NCI-H69 (cell line): ENCODE results near the gene ZNF609.

ENCODE experiments used
- DNase-seq: peaks from one replicate; lab custom pipeline; 2025; lab: John Stamatoyannopoulos, UW

Gene ZNF609

DNA sequence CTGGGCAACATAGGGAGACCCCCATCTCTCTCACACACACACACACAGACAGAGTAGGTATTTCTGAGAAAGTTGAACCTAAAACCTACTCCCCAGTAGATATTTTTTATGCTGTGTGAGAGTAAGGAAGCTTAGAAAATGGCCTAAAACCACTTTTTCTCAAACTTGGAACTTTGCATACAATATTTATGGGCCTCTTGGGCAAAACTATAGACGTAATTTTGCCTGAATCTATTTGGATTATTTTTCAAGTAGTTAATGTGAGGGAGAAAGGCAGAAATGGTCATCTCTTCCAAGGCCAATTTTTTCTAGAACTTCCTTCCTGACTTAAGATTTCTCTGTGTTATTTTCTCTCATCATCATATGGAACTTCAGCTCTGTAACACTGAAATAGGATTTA lies 81.7 kb downstream of the ZNF609 start:
- no peak for DNase-seq

DNA sequence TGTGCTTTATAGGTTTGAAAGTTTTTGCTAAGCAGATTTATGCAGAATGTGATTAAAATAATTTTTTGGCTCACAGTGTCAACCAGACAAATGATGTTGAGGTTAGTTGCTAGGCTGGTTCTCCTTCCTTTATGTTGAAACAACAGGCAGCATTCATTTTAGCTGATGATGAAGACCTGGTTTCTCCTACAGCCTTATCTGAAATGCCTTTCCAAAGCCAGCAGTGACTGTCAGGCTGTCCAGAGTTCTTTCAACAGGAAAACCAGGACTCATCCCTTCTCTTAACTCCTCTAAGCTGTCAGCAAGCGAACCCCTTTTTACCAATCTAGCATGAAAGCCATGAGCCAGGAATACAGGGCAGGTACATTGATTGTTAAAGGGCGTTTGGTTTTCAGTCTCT lies 84.1 kb downstream of the ZNF609 start:
- no peak for DNase-seq

DNA sequence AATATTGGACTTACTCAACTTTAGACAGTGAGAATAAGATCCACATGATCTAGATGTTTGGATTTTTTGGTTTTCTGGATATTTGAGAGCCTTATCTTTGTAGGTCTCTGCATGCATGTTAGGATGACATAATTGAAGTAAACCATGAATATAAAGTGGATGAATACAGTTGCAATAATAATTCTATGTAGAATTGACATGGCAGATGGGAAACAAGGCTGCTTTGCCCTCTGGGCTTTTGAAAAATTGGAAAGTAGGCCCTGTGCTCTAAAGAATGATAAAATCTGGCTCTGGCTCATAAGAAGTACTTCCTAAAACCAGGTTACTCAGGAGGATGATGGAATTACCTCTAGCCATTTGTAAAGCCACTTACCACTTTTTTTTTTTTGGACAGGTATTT lies 86.9 kb downstream of the ZNF609 start:
- peak; percentile 20 for DNase-seq

DNA sequence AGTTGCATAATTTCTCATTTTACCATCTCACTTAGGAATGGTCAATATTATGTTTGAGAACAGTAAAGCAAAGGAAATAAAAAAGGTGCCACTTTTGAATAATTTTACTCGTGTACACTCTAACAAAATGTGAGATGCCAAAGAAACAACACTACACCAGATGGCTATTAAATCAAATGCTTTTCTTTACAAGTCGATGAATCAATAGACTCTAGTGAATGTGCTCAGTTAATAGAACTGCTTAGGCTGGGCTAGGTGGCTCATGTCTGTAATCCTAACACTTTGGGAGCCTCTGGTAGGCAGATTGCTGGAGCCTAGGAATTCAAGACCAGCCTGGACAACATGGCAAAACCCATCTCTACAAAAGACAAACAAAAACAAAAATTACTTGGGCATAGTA lies 87.9 kb downstream of the ZNF609 start:
- DNase-seq, result peak; percentile 16

DNA sequence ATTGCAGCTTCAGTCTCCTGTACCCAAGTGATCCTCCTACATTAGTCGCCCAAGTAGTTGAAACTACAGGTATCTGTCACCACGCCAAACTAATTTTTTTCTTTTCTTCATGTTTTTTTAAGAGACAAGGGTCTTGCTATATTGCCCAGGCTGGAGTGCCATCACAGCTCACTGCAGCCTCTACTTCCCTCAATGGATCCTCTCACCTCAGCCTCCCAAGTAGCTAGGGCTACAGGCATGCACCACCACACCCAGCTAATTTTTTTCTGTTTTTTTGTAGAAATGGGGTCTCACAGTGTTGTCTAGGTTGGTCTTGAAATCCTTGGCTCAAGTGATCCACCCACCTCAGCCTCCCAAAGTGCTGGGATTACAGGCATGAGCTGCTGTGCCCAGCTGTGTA lies 89.5 kb downstream of the ZNF609 start:
- no peak for DNase-seq

DNA sequence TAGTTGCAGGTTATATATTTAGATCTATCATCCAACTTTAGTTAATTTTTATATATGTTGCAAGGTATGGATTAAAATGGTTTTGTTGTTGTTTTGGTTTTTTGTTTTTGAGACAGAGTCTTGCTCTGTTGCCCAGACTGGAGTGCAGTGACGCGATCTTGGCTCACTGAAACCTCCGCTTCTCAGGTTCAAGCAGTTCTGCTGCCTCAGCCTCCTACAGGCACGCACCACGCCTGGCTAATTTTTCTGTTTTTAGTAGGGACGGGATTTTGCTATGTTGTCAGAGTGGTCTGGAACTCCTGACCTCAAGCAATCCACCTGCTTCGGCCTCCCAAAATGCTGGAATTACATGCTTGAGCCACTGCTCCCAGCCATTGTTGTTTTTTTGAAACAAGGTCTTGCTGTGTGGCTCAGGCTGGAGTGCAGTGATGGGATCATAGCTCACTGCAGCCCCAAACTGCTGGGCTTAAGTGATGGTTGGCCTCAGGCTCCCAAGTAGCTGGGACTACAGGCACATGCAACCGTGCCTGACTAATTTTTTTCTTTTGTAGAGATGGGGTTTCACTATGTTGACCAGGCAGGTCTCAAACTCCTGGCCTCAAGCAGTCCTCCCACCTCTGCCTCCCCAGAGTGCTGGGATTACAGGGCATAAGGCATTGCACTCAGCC lies 92.0 kb downstream of the ZNF609 start:
- no peak for DNase-seq

DNA sequence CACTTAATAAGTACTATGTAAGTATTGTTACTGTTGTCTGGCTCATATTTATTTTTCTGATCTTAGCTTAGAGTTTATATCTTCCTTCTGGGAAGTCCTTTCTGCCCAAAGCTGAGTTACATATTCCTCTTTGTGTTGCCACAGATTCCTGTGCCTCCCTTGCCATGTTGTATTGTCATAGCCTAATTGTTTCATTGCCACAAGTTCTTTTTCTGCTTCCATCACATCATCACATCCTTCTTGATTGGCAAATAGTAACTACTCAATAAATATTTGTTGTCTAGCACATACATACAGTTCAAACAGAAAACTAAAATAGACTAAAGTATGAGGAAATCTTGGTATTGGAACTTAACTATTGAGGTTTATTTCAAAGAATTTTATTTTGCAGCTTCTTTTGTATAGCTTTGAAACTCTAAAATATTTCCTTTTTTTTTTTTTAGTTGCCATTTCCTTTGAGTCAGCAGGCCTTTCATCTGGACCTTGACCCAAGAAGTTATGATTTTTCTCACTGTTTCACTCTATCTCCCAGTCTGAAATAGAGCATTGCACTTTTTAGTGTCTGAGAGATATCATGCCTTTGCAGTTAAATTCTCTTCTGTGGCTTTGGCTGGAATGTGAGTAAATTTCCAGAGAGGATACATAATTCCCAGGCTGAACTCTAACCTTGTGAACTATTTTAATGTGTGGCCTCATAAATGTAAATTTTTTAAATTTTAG lies 98.2 kb downstream of the ZNF609 start:
- DNase-seq, result no peak

DNA sequence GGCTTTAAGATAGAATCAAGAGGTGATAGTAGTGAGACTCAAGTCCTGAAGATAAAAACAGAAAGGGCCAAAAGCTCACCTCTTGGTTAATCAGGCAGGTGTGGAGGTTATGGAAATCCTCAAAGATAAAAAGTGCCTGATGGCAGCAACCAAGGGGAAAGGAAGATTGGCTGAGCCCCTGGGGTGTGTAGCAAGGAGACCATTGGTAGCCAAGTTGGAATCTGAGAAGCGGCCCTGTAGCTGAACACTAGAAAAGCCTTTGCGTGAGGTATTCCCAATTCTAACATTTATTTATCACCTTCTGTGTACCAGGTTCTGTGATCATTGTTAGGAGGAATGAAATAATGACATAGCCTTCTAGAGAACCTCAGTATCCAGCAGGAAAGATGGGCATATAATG lies 98.9 kb downstream of the ZNF609 start:
- DNase-seq, result no peak

DNA sequence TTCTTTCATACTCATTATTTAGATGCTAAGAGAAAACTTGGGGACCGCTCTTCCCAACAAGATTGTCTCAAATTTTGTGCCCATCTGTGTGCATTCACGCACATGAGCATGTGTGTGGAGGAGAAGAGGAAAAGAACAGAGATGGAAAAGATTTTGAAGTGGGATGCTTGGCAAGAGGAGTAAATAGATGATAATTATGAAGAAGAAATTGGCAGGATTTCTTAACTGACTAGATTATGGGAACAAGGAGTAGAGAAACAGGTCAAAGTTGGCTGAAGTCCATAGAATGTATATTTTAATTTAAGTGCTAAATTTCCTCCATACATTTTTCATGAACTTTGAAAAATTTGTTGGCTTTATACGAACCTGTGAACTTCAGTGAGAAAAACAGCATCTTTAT lies 100.1 kb downstream of the ZNF609 start:
- DNase-seq, result no peak

DNA sequence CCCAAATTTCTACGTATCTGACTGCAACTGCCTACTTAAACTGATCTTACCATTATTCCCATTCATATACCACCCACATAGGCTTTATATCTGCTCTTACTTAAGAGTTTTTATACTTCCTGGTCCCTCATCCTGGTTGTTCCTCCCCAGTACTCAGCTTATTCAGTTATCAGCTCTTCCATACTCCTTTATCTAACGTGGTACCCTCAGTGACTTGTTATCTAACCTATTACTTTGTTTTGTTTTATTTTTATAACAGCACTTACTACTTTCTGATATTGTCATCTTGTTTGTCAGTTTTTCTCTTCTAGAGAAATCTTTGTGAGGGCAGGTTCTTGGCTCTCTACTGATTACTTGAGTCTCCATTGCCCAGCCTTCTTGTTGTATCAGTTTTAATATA lies 100.6 kb downstream of the ZNF609 start:
- no peak for DNase-seq

DNA sequence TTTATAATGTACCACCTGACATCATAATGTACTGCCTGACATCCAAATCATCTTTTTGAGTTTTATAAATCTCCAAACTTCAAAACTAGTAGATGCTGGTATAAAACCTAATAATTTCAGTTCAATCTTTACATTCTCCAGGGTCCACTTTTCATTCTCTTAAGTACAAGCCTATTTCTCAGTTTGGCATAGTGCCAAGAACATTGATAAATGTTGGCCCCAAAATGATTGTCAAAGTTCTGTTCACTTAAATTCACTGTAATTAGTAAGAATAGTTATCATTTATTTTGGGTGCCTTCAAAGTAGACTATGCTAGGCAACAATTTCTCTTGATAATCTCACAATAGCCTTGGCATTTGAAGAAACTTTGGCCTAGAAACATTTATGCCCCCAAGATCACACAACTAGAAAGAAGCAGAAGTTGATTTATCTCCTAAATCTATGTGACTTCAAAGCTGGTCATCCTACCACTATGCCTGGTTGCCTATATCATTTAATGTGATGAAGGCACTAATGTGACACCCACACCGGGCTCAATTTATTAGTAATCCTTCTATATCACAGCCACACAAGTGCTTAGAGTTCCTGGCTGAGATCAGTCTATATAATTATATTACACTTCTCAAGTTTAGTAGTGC lies 101.7 kb downstream of the ZNF609 start:
- DNase-seq, result no peak

DNA sequence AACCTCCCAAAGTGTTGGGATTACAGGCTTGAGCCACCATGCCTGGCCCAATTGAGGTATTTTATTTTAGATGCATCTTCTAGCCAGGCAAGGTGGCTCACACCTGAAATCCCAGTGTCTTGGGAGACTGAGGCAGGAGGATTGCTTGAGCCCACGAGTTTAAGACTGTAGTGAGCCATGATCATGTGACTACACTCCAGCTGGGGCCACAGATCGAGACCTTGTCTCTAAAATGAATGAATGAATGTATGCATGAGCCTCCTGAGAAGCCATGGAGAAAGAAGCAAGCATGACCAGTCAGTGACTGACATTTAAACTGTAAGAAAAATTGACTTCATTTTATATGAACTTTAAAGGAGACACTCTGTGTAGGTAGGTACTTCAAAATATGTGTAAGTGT lies 105.7 kb downstream of the ZNF609 start:
- DNase-seq, result no peak

DNA sequence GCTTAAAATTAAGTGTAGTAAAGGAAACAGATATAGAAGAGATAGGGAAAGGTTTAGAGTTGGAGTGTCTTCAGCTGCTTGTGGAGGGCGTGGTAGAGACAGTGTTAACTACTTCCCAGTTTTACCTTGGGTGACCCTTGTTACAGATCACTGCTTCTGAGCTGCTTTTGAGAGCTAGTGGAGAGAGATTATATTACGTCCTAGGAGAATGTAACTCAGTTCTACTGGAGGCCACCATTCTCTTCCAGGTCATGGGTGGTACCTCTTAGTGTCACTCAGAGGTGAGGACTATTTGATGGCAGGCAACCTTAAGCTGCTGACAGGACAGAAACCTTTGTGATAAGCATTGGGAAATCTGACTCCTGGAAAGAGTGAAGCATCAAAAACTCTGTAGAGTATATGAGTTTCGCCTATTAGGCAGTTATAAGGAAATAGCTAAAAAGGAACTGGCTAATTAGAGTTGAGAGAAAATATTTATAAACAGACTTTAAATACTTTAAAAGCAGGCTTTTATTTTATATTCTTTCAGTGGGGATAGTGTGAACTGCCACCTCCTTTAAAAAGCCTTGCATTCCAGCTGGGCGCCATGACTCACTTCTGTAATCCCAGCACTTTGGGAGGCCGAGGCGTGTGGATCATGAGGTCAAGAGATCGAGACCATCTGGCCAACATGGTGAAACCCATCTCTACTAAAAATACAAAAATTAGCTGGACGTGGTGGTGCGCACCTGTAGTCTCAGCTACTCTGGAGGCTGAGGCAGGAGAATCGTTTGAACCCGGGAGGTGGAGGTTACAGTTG lies 106.5 kb downstream of the ZNF609 start:
- peak; percentile 52 for DNase-seq

DNA sequence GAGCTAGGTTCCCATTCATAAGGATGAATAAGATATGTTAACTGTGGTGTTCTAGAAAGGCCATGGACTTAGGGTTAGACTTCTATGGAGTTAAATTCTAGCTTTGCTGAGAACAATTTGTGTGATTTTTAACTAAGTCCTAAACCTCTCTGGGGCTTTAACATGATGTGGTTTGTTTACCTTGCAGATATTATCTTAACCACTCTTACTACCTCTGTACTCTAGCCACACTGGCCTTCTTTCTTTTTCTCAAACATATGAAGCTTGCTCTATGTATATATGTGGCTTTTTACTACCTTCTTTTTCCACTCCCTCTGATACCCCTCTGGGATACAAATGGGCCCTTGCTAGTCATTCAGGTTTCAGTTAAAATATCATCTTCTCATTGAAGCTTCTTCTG lies 108.4 kb downstream of the ZNF609 start:
- no peak for DNase-seq

DNA sequence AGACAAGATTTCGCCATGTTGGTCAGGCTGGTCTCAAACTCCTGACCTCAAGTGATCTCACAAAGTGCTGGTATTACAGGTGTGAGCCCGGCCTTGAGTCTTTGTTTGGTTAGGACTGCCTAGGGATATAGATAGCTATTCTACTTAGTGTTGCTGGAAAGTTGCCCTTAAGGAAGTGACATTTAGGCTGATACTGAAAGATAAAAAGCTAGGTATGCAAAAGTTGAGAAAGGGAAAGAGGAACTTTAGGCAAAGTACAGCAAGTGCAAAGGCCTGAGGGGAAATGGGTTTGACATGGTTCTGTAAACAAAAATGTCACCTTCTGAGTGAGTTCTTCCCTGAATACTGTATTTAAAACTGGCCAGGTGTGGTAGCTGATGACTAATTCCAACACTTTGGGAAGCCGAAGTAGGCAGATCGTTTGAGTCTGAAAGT lies 111.5 kb downstream of the ZNF609 start:
- no peak for DNase-seq

DNA sequence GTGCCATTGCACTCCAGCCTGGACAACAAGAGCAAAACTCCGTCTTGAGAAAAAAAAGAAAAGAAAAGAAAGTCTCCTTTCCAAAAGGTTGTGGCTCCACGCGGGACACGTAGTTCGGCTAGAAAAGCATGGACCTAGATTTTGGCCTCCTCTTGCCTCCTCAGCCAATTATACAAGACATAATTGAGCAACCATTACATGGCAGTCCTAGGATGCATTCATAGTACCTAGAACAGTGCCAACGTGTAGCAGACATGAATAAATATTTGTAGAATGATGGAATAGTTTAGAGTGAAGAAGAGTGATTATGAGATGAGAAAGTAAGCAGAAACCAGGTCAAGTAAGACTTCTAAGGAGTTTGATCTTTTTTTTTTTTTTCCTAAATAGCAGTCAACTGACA lies 112.5 kb downstream of the ZNF609 start:
- no peak for DNase-seq

DNA sequence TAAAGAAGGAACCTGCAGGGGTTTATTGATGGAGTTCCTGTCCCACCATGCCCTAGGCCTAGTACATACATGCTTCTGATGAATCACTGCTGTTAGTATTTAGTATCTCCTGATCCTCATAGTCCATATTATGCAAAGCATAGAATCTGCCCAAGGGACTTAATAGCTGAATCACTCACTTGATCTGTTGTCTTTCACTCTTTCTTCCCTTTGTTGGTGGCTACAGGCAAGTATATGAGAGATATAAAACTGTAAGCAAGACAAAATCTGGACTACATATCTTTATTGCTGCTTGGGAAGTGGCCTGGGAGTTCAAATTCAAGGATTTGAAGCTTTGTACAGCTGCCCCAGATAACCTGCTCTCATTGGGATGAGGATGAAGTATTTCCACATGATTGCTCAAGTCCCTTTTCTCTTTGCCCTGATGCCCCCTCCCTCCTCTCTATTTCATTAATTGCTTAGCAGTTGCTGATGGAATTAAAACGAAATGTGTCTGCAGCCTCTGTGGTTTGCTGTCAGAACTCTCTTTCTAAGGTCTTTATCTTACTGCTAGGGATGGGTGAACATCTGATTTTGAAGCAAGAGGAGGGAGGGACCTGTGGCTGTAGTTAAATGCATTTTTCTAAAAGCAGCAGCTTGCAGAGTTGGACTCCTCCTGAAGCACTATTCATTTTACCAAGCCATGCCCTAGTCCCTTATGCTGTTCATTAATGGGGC lies 114.1 kb downstream of the ZNF609 start:
- no peak for DNase-seq

DNA sequence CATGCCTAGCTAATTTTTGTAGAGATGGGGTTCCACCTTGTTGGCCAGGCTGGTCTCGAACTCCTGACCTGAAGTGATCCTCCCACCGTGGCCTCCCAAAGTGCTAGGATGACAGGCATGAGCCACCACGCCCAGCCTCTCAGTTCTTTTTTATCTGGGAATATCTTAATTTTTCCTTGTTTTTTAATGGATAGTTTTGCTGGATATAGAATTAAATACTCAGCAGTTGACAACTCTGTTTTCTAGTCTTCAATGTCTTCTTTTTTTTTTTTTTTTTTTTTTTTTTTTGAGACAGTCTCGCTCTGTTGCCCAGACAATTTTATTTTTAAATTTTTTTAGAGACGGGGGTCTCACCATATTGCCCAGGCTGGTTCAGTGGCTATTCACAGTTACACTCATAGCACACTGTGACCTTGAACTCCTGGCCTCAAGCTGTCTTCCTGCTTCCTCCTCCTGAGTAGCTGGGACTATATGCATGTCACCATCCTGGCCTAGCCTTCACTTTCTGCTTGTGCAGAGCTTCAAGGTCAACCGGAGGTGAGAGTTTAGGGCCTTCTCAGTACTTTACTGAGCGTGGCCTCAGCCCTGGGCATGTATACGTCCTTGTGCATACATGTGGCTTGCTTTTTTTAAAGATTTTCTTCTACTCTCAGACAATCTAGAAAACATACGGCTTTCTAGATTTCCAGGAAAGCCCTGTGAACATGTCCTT lies 120.5 kb downstream of the ZNF609 start:
- no peak for DNase-seq

DNA sequence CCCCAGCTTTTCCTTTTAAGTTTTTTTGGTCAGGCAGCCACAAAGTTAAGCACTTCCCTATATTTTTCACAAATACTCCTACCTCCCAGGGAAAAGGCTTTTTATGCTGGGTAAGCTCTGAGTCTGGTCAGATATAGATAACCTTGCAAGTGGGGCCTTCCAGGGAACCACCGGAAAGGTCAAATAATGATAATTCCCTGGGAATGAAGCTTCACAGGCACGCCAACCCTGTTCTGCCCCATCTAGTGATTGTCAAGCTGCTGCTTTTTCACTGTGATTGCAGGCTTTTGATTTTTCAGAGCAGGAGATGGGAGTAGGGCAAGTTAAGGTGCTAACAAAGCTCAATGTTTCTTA lies 121.0 kb downstream of the ZNF609 start:
- no peak for DNase-seq

DNA sequence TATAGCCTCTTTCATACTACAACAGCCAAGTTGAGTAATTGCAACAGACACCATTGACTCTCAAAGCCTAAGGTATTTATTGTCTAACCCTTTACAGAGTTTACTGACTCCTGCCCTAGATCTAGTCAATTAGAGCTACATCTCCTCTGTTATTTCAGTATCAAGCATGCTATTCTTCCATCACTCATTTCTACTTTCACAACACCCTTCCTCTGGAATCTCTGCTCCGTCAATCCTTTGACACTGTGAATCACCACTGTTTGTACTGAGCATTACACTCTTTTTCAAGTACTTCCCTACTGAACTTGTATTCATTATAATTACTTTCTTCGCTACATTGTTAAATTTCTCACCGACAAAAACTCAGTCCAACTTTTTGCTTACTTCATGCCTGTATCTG lies 121.8 kb downstream of the ZNF609 start:
- DNase-seq, result no peak

DNA sequence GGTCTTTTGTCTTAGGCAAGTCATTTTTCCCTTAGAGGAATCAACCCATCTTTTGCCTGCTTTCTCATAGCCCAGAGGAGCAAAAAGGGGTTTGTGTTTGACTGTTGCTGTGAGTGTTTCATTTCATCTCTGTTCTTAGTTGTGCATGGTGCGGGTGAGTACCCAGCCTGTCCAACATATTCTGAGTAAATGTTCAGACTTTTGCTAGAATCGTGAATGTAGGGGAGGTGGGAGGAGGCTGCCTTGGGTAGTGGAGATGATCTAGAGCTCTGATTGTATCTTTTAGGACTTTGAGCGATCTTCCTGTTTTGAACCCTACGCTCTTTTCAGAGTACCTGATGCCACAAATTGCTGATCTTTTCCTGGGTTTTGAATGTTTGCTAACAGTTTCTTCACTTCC lies 123.1 kb downstream of the ZNF609 start:
- no peak for DNase-seq
